H1 (cell line): ENCODE results near the gene PLA1A. TPM values are rescaled to one million over a fixed set of nuclear protein-coding genes. Genes with fewer than 3 reads are reported as not detected.

Source experiments
- CTCF ChIA-PET: fragments of 300-600 bp; sonication (Branson Sonifier 250); formaldehyde crosslinking; loops from one replicate; lab custom pipeline; 2021; ENCODE audit not compliant: partially characterized antibody; lab: Charles Lee
- POLR2A ChIA-PET: fragments of 300-600 bp; sonication (Branson Sonifier 250); formaldehyde crosslinking; loops from one replicate; lab custom pipeline; 2021; ENCODE audit warnings: inconsistent platforms; ENCODE audit not compliant: partially characterized antibody; lab: Charles Lee
- DNase-seq, 2 experiments: peaks; one replicate each; pipeline versions ENCODE4 v3.0.0 to v3.0.0-alpha.2; 2010 to 2022; ENCODE audit warnings: low spot score in 2 of 2, low read depth in 1 of 2, mixed read lengths in 1 of 2
- FAIRE-seq: peaks from 2 replicates; lab custom pipeline; 2011; peaks lifted over from hg19 to GRCh38; lab: Jason Lieb, UNC
- H2AFZ ChIP-seq: 2 replicates; pipeline ENCODE4 v1.8.1; 2012; ENCODE audit warnings: low read length, inconsistent platforms
- H2AK5ac ChIP-seq: 2 replicates; pipeline ENCODE4 v1.6.1; 2013; ENCODE audit warnings: low read depth, low read length
- H2BK120ac ChIP-seq: replicated peaks from 2 replicates; pipeline ENCODE3; 2013; ENCODE audit warnings: low read depth, low read length, inconsistent platforms
- H2BK12ac ChIP-seq: 2 replicates; pipeline ENCODE4 v1.6.1; 2013; ENCODE audit warnings: low read depth, low read length
- H2BK15ac ChIP-seq: 2 replicates; pipeline ENCODE4 v1.6.1; 2013; ENCODE audit warnings: low read length
- H2BK20ac ChIP-seq: 2 replicates; pipeline ENCODE4 v1.6.1; 2013; ENCODE audit warnings: low read length
- H2BK5ac ChIP-seq: 2 replicates; pipeline ENCODE4 v1.6.1; 2013; ENCODE audit warnings: low read depth, low read length
- H3K14ac ChIP-seq: 2 replicates; pipeline ENCODE4 v1.6.1; 2013; ENCODE audit warnings: inconsistent platforms; ENCODE audit not compliant: insufficient read length
- H3K18ac ChIP-seq: 2 replicates; pipeline ENCODE4 v1.6.1; 2013; ENCODE audit warnings: low read length; ENCODE audit errors: extremely low read depth
- H3K23ac ChIP-seq: 2 replicates; pipeline ENCODE4 v1.6.1; 2013; ENCODE audit warnings: inconsistent platforms; ENCODE audit not compliant: insufficient read length
- H3K23me2 ChIP-seq: 2 replicates; pipeline ENCODE4 v1.6.1; 2013; ENCODE audit warnings: low read depth, low read length
- H3K27ac ChIP-seq: 2 replicates; pipeline ENCODE4 v1.6.1; 2011; ENCODE audit warnings: low read depth, low read length, inconsistent platforms
- H3K27me3 ChIP-seq, 4 experiments: replicated peaks in 1 of 4; 1 replicate in 1 of 4; 2 replicates in 3 of 4; pipeline versions ENCODE4 v1.6.1 to v1.8.1; 2011 to 2013; ENCODE audit warnings: low read length in 3 of 4, mild to moderate bottlenecking in 3 of 4, inconsistent platforms in 2 of 4, mixed read lengths in 2 of 4, moderate library complexity in 1 of 4; ENCODE audit not compliant: control insufficient read depth in 3 of 4, insufficient read depth in 3 of 4; ENCODE audit errors: extremely low read depth in 1 of 4
- H3K36me3 ChIP-seq, 4 experiments: 2 replicates each; pipeline versions ENCODE4 v1.6.1 to v1.8.1; 2011 to 2013; ENCODE audit warnings: mild to moderate bottlenecking in 4 of 4, low read length in 3 of 4, moderate library complexity in 2 of 4, control low read depth in 1 of 4, inconsistent platforms in 1 of 4; ENCODE audit not compliant: insufficient read depth in 4 of 4, control insufficient read depth in 2 of 4
- H3K4ac ChIP-seq: replicated peaks from 2 replicates; pipeline ENCODE3; 2013; ENCODE audit warnings: low read length, low read depth, mixed read lengths, inconsistent platforms; ENCODE audit not compliant: insufficient read length
- H3K4me1 ChIP-seq, 4 experiments: replicated peaks in 1 of 4; 1 replicate in 1 of 4; 2 replicates in 3 of 4; pipeline versions ENCODE4 v1.6.1 to v1.8.1; 2011 to 2013; ENCODE audit warnings: low read length in 3 of 4, inconsistent platforms in 2 of 4, mixed read lengths in 1 of 4; ENCODE audit not compliant: insufficient read depth in 4 of 4, control insufficient read depth in 3 of 4
- H3K4me2 ChIP-seq, 2 experiments: 2 replicates each; pipeline versions ENCODE4 v1.6.1 to v1.8.1; 2011 to 2013; ENCODE audit warnings: low read depth in 2 of 2, low read length in 2 of 2, control low read depth in 1 of 2, inconsistent platforms in 1 of 2, mild to moderate bottlenecking in 1 of 2; ENCODE audit not compliant: insufficient read depth in 1 of 2
- H3K4me3 ChIP-seq, 4 experiments: fragments of 200-600, 300-600 bp in 1 of 4; sonication (generic), shearing (Covaris generic), sonication (Bioruptor Twin) in 1 of 4; 2 replicates each; pipeline versions ENCODE4 v1.5.1 to v1.8.1; 2011 to 2016; ENCODE audit warnings: low read length in 4 of 4, low read depth in 3 of 4, control low read depth in 2 of 4, inconsistent platforms in 2 of 4, mild to moderate bottlenecking in 2 of 4, mixed read lengths in 1 of 4, moderate library complexity in 1 of 4; ENCODE audit not compliant: insufficient read depth in 2 of 4; ENCODE audit errors: extremely low read depth in 1 of 4
- H3K56ac ChIP-seq: replicated peaks from 2 replicates; pipeline ENCODE3; 2013; ENCODE audit warnings: low read depth, mild to moderate bottlenecking, mixed read lengths, low read length, inconsistent platforms; ENCODE audit not compliant: insufficient read length
- H3K79me1 ChIP-seq: 2 replicates; pipeline ENCODE4 v1.6.1; 2013; ENCODE audit warnings: low read depth, low read length, control low read depth
- H3K79me2 ChIP-seq, 2 experiments: 2 replicates each; pipeline versions ENCODE4 v1.6.1 to v1.8.1; 2012 to 2013; ENCODE audit warnings: low read length in 2 of 2, mild to moderate bottlenecking in 2 of 2, inconsistent platforms in 1 of 2; ENCODE audit not compliant: insufficient read depth in 2 of 2, control insufficient read depth in 1 of 2
- H3K9ac ChIP-seq, 4 experiments: replicated peaks in 1 of 4; 1 replicate in 1 of 4; 2 replicates in 3 of 4; pipeline versions ENCODE4 v1.6.1 to v1.8.1; 2011 to 2013; ENCODE audit warnings: low read depth in 3 of 4, low read length in 3 of 4, control low read depth in 2 of 4, mild to moderate bottlenecking in 2 of 4, moderate library complexity in 2 of 4, inconsistent platforms in 1 of 4; ENCODE audit errors: extremely low read depth in 1 of 4
- H3K9me3 ChIP-seq, 2 experiments: 2 replicates each; pipeline versions ENCODE4 v1.6.1 to v1.8.1; 2012 to 2013; ENCODE audit warnings: mild to moderate bottlenecking in 2 of 2, moderate library complexity in 2 of 2, control low read depth in 1 of 2, inconsistent platforms in 1 of 2, low read depth in 1 of 2, low read length in 1 of 2, mixed read lengths in 1 of 2; ENCODE audit not compliant: insufficient read depth in 2 of 2
- H4K20me1 ChIP-seq, 2 experiments: replicated peaks in 1 of 2; 2 replicates each; pipeline versions ENCODE3 to v1.8.1; 2011 to 2013; ENCODE audit warnings: inconsistent platforms in 2 of 2, low read length in 2 of 2, mild to moderate bottlenecking in 1 of 2; ENCODE audit not compliant: insufficient read depth in 2 of 2, control insufficient read depth in 1 of 2
- H4K5ac ChIP-seq: 2 replicates; pipeline ENCODE4 v1.6.1; 2013; ENCODE audit warnings: low read length, low read depth, mixed read lengths, inconsistent platforms; ENCODE audit not compliant: insufficient read length
- H4K8ac ChIP-seq: 2 replicates; pipeline ENCODE4 v1.8.0; 2013; ENCODE audit warnings: mild to moderate bottlenecking, moderate library complexity, low read length, inconsistent platforms; ENCODE audit not compliant: insufficient read depth; ENCODE audit errors: extremely low read depth
- H4K91ac ChIP-seq: replicated peaks from 2 replicates; pipeline ENCODE3; 2013; ENCODE audit warnings: low read length, mixed read lengths, inconsistent platforms; ENCODE audit not compliant: insufficient read length
- CEBPB ChIP-seq: IDR thresholded peaks from 2 replicates; pipeline ENCODE4 v1.6.1; 2012; ENCODE audit warnings: low read depth, low read length
- POLR2AphosphoS5 ChIP-seq: IDR thresholded peaks from 2 replicates; pipeline ENCODE4 v1.6.1; 2011; ENCODE audit warnings: low read depth, low read length
- WGBS, 2 experiments: shearing (Covaris generic) in 1 of 2; methylation state at CpG; one replicate each; pipeline versions ENCODE4 v1.1.6 to v1.1.7; 2013 to 2015; ENCODE audit warnings: low lambda C conversion rate in 2 of 2, mixed read lengths in 2 of 2, inconsistent platforms in 1 of 2, low coverage in 1 of 2, missing lambda C conversion rate in 1 of 2; ENCODE audit not compliant: insufficient replicate concordance in 2 of 2, insufficient coverage in 1 of 2, insufficient read length in 1 of 2; ENCODE audit errors: extremely low coverage in 1 of 2, missing lambda C conversion rate in 1 of 2; 5-methylcytosine and 5-hydroxymethylcytosine counted together
- polyA plus RNA-seq, 7 experiments: library from polyadenylated mRNA; depleted of rRNA in 3 of 7; stranded (reverse) in 5 of 7; unstranded in 2 of 7; fragments of >200 nt in 5 of 7; fragments of 200-250 nt in 2 of 7; gene quantifications; 1 replicate in 5 of 7; 2 replicates in 1 of 7; 4 replicates in 1 of 7; pipeline versions ENCODE4 v1.2.1 to v1.2.3, GENCODE V29; 2011 to 2013; ENCODE audit warnings: missing spikeins in 2 of 7, mixed read lengths in 2 of 7
- total RNA-seq: library from RNA; stranded (reverse); fragmentation: NEBNext Ultra II Directional; extraction: Animal tissue kit (Norgen Biotek cat#: 25700); gene quantifications from 2 replicates; pipeline ENCODE4 v1.2.1, GENCODE V29; 2021

The PLA1A gene
- total and polyA plus RNA-seq, 2 of the 8 experiments (the other 6 are each of a cell fraction or from before 2014, with no cell fraction given), result not detected

DNA sequence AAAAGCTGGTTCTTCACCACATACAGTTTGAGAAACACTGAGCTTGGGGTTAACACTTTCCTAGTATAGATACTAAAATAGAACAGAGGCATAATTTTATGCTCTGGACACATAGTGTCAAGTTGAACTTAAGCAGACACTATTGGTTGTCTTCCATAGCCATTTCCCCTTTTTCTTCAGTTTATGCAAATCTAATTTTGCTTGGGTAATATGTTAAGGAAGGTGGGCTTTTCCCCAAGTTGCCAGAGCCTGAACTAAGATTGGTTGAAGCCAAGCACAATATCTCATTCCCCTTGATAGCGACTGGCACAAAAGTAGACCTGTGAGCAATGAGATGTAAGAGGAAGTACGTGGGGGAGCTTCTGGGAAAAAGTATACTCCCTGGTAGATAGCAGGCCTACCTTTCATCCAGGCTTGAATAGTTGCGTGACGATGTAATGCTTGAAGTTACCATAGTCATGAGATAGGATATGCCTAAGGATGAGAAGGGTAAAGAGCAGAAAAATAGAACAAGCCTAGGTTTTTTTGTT lies 67.2 kb downstream of the PLA1A start:
- Histone ChIP-seq H4K5ac (no peak overlapping the region), H3K9ac (no peak overlapping the region), H3K4me1 (no peaks in the 10 kb centered on the region), H3K4me3 (no peak overlapping the region), H3K9me3 (no peaks in the 10 kb centered on the region), H3K4me2 (no peak overlapping the region), H2AK5ac (no peak overlapping the region), H3K27ac (no peak overlapping the region), H2BK5ac (no peak overlapping the region), H3K36me3 (peaks cover 0 to 5% (median 2%) of the 10 kb centered on the region in 4 experiments; a peak in 2 of 8 replicates), H2BK12ac (no peak overlapping the region), H2AFZ (no peak overlapping the region), H3K18ac (no peak overlapping the region), H3K79me2 (no peaks in the 10 kb centered on the region), H2BK120ac (no peak overlapping the region), H3K14ac (no peak overlapping the region), H3K27me3 (no peaks in the 10 kb centered on the region), H2BK20ac (no peak overlapping the region), H3K23me2 (no peaks in the 10 kb centered on the region), H4K20me1 (no peaks in the 10 kb centered on the region), H3K4ac (no peak overlapping the region), H2BK15ac (no peak overlapping the region), H3K79me1 (no peaks in the 10 kb centered on the region), H3K56ac (no peak overlapping the region), H4K8ac (no peak overlapping the region), H3K23ac (no peak overlapping the region), H4K91ac (no peak overlapping the region)
- WGBS, 2 experiments, result 79% methylated on average over 4 of the region's 4 CpGs; no CpG with 5 or more reads in 1 of the 2 experiments
- ChIA-PET POLR2A (no interaction called here), CTCF (interaction anchor here (0.6 to 1.8 kb wide), 3 partner anchors 14 to 29 kb away, joined by 3 to 6 read pairs (median 5); no protein-coding TSS in a partner anchor)
- DNase-seq (no peak), FAIRE-seq (no peak)
- TF ChIP-seq CEBPB (no peak), POLR2AphosphoS5 (no peak)
